BJ (cell line): ENCODE results near the gene KIF17. TPM values are rescaled to one million over a fixed set of nuclear protein-coding genes. Genes with fewer than 3 reads are reported as not detected.

Experiments used
- CTCF ChIA-PET: fragments of 350-600 bp; formaldehyde crosslinking; extraction: SDS; loops from one replicate; lab custom pipeline; 2021; ENCODE audit warnings: antibody characterized with exemption, inconsistent platforms; lab: Yijun Ruan, JAX
- POLR2A ChIA-PET: fragments of 300-600 bp; sonication (Branson Sonifier 250); formaldehyde crosslinking; extraction: SDS; loops from one replicate; lab custom pipeline; 2021; ENCODE audit warnings: antibody characterized with exemption; lab: Charles Lee
- DNase-seq: peaks from one replicate; pipeline ENCODE4 v3.0.0-alpha.2; 2011; ENCODE audit warnings: low read depth
- H3K27me3 ChIP-seq: 2 replicates; pipeline ENCODE4 v1.6.0; 2011; ENCODE audit warnings: low read length; ENCODE audit not compliant: control insufficient read depth, insufficient read depth
- H3K36me3 ChIP-seq: 2 replicates; pipeline ENCODE4 v1.5.1; 2011; ENCODE audit warnings: low read length; ENCODE audit not compliant: control insufficient read depth, insufficient read depth
- H3K4me3 ChIP-seq: 2 replicates; pipeline ENCODE4 v1.5.1; 2011; ENCODE audit warnings: low read depth, mild to moderate bottlenecking, control low read depth, low read length
- CTCF ChIP-seq: IDR thresholded peaks from 2 replicates; pipeline ENCODE4 v1.5.1; 2011; ENCODE audit warnings: low read depth, mild to moderate bottlenecking, control low read depth, inconsistent platforms, low read length, moderate library complexity; ENCODE audit not compliant: insufficient read depth
- polyA plus RNA-seq: library from polyadenylated mRNA; depleted of rRNA; stranded (reverse); fragments of >200 nt; gene quantifications from 2 replicates; pipeline ENCODE4 v1.2.3, GENCODE V29; 2011

KIF17 gene
- polyA plus RNA-seq, 1 experiment, result 3.7 TPM

GRCh38 chr1:20658166-20658915 is 59.5 kb downstream of the KIF17 start:
- H3K27me3 ChIP-seq, result no peaks in the 10 kb centered on the region
- H3K36me3 ChIP-seq, result peaks cover 16% of the 10 kb centered on the region
- POLR2A ChIA-PET, result no interaction called here
- no peak for DNase-seq
- H3K4me3 ChIP-seq, result no peak overlapping the region
- CTCF ChIA-PET, result no interaction called here
- no peak for TF ChIP-seq CTCF

GRCh38 chr1:20657024-20657423 is 60.8 kb downstream of the KIF17 start:
- Histone ChIP-seq H3K36me3 (peaks cover 20% of the 10 kb centered on the region), H3K27me3 (no peaks in the 10 kb centered on the region), H3K4me3 (no peak overlapping the region)
- POLR2A ChIA-PET, result no interaction called here
- no peak for DNase-seq
- CTCF ChIA-PET, result no interaction called here
- no peak for TF ChIP-seq CTCF

- no peak overlapping the region for H3K4me3 ChIP-seq
- CTCF ChIA-PET, result interaction anchor here (4.1 kb wide), 1 partner anchor 14 kb away, joined by 21 read pairs; no protein-coding TSS in a partner anchor
- POLR2A ChIA-PET, result no interaction called here
- DNase-seq, result no peak
- TF ChIP-seq CTCF, result no peak
- H3K27me3 ChIP-seq, result no peaks in the 10 kb centered on the region
- H3K36me3 ChIP-seq, result peaks cover 26% of the 10 kb centered on the region
Measured at GRCh38 chr1:20654104-20654690, 63.6 kb downstream of the KIF17 start.

- TF ChIP-seq CTCF, result no peak
- Histone ChIP-seq H3K36me3 (peaks cover 33% of the 10 kb centered on the region), H3K4me3 (no peak overlapping the region), H3K27me3 (no peaks in the 10 kb centered on the region)
- ChIA-PET CTCF (interaction anchor here (1.3 to 4.1 kb wide), 2 partner anchors 12 to 19 kb away, joined by 6 to 21 read pairs; partner anchors contain the start of gene PINK1), POLR2A (no interaction called here)
- no peak for DNase-seq
Measured at GRCh38 chr1:20652300-20652699, 65.5 kb downstream of the KIF17 start.

- Histone ChIP-seq H3K4me3 (no peak overlapping the region), H3K27me3 (no peaks in the 10 kb centered on the region), H3K36me3 (peaks cover 34% of the 10 kb centered on the region)
- TF ChIP-seq CTCF, result no peak
- no peak for DNase-seq
- ChIA-PET CTCF (no interaction called here), POLR2A (no interaction called here)
Measured at GRCh38 chr1:20648946-20649345, 68.9 kb downstream of the KIF17 start.
